K562 (cell line): Measurements from ENCODE around the gene FARP1.

Experiments used
- EZH2 ChIP-seq: IDR thresholded peaks from 2 replicates; pipeline ENCODE4 v1.6.1; 2012; ENCODE audit warnings: low read depth, mild to moderate bottlenecking, inconsistent platforms, low read length, borderline replicate concordance
- SIN3A ChIP-seq, 2 experiments: fragments of 150-350 bp in 1 of 2; IDR thresholded peaks; 2 replicates each; pipeline ENCODE4 v1.6.1; 2011 to 2016; ENCODE audit warnings: borderline replicate concordance in 2 of 2, low read depth in 2 of 2, low read length in 2 of 2, mild to moderate bottlenecking in 2 of 2, moderate library complexity in 2 of 2; ENCODE audit not compliant: control insufficient read depth in 1 of 2
- SP2 ChIP-seq: IDR thresholded peaks from 2 replicates; pipeline ENCODE4 v1.6.1; 2011; ENCODE audit warnings: mild to moderate bottlenecking, low read depth, low read length, moderate library complexity; ENCODE audit not compliant: poor library complexity, severe bottlenecking; ENCODE audit errors: extremely low read depth
- ZNF140 ChIP-seq: fragments of 250-450 bp; sonication (Bioruptor Pico); IDR thresholded peaks from 2 replicates; pipeline ENCODE4 v1.8.0; 2021; ENCODE audit warnings: moderate library complexity, mild to moderate bottlenecking, inconsistent platforms
- TF ChIP-seq, protein P1 (sequence below): fragments of 250-450 bp; sonication (Bioruptor Pico); IDR thresholded peaks from 2 replicates; pipeline ENCODE4 v1.8.0; 2021; ENCODE audit warnings: moderate library complexity, mild to moderate bottlenecking, inconsistent platforms

DNA sequence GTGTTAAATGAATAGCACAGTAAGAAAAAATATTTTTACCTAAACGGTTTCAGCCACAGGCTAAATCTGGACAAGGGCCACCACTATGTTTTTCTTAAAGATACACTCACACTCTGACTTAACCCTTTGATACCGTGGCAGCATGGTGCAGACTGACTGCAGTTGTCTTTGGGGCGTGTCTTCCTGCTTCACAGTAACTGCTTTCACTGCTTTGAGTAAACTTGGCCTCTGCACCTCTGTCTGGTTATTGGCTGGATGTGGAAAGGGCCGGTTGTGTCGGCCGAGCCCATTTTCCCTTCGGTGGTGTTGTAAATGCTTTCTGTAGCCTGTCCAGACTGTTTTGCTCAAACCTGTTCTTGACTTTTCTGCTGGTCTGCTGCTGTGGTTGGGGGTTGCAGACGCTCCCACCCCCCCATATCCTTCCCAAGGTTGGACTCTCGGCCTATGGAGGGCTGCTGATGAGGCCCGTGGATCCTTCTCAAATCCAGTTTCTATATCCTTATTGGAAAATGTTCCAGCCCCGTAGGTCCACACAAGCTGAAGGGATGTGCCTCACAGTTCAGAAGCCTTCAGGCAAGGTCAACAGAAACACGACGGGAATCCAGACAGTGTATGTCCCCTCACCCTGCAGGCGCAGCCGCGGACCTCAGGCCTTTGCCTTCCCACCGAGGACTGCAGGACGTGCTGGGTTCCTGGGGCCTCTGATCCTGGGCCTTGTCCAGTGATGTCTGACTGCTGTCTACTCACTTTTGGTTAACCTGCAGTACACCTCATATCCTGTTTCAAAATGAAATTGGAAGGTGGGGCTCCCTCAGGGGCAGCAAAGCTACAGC, 124.4 kb downstream of the FARP1 start:
- TF ChIP-seq ZNF140 (CRISPR knock-in tag) (no peak), SIN3A (IDR thresholded peaks at IDR 0.05; ENCODE audit: borderline replicate concordance in 2 of 2, control insufficient read depth in 1 of 2, low read depth in 2 of 2, low read length in 2 of 2) (no peak), SP2 (no peak), EZH2 (no peak)
- TF ChIP-seq, protein P1, sequence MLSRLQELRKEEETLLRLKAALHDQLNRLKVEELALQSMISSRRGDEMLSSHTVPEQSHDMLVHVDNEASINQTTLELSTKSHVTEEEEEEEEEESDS (CRISPR knock-in tag), result no peak
